ENCODE results near the gene MRGPRE. TPM values are rescaled to one million over a fixed set of nuclear protein-coding genes. Genes with fewer than 3 reads are reported as not detected.

The MRGPRE gene
- total RNA-seq, 1 experiment from 2014 or later, result not detected

DNA sequence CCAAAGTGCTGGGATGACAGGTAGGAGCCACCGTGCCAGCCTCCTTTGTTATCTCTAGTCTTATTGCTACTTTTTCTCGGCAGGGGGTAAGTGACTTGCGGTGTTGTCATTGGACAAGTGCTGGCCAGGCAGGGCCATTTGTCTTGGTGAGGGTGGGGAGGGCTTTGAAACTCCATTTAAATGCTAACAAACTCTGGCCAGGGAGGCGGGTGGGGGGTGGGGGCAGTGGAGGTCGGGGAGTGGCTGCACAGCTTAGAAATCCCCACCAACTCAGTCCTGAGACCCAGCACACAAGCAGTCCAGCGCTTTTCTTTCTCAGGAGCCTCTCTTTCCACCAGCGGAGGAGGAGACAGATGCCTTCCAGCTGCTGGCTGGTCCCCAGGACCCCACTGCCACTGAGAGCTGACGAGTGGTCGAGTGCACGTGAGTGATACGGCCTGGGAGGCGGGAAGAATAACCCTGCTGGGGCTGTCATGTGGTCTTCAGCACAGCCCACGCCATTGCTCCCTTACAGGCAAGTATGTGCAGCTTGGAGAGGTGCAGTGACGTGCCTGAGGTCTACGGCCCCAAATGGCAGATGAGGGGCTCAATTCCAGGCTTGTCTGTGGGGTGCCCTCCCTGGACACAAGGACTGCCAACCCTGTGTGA lies 42.9 kb downstream of the MRGPRE start:
- no peak overlapping the region for H2AFZ ChIP-seq (ENCODE audit: low read length)
- CTCF ChIA-PET, result no interaction called here
- no peak overlapping the region for H3K9ac ChIP-seq (ENCODE audit: low read length)
- DNase-seq (no peak), ATAC-seq (no peak)
- no peak overlapping the region for H3K4me2 ChIP-seq (ENCODE audit: low read length)
- BruUV-seq (replicated peaks), result no TSS peak
- no peaks in the 10 kb centered on the region for H3K79me2 ChIP-seq (ENCODE audit: low read length)
- no peaks in the 10 kb centered on the region for H3K9me3 ChIP-seq (ENCODE audit: low read length)
- no peaks in the 10 kb centered on the region for H3F3A ChIP-seq (ENCODE audit: low read length, unreplicated experiment)
- no peaks in the 10 kb centered on the region for H3K4me1 ChIP-seq (ENCODE audit: insufficient read depth, low read length)
- no peak overlapping the region for H3K4me3 ChIP-seq (ENCODE audit: low read length)
- TF ChIP-seq, protein P1, sequence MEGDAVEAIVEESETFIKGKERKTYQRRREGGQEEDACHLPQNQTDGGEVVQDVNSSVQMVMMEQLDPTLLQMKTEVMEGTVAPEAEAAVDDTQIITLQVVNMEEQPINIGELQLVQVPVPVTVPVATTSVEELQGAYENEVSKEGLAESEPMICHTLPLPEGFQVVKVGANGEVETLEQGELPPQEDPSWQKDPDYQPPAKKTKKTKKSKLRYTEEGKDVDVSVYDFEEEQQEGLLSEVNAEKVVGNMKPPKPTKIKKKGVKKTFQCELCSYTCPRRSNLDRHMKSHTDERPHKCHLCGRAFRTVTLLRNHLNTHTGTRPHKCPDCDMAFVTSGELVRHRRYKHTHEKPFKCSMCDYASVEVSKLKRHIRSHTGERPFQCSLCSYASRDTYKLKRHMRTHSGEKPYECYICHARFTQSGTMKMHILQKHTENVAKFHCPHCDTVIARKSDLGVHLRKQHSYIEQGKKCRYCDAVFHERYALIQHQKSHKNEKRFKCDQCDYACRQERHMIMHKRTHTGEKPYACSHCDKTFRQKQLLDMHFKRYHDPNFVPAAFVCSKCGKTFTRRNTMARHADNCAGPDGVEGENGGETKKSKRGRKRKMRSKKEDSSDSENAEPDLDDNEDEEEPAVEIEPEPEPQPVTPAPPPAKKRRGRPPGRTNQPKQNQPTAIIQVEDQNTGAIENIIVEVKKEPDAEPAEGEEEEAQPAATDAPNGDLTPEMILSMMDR (conservative IDR thresholded peaks at IDR 0.05; ENCODE audit: low read depth, low read length), result no peak
- no peak for TF ChIP-seq EZH2 (IDR thresholded peaks at IDR 0.05; ENCODE audit: low read length, unreplicated experiment)
- no peak for TF ChIP-seq EZH2phosphoT487 (IDR thresholded peaks at IDR 0.05; ENCODE audit: borderline replicate concordance, low read length)
- no peaks in the 10 kb centered on the region for H3K9me2 ChIP-seq (replicated peaks; ENCODE audit: low read length)
- no peaks in the 10 kb centered on the region for H3K36me3 ChIP-seq (ENCODE audit: low read depth, low read length)
- H4K20me1 ChIP-seq (ENCODE audit: low read length), result no peaks in the 10 kb centered on the region
- intact Hi-C loops (cut with micrococcal nuclease), result no loop called here
- POLR2A ChIA-PET (ENCODE audit: unreplicated experiment), result no interaction called here
- no peak overlapping the region for H3K27ac ChIP-seq (ENCODE audit: low read length)
- no peaks in the 10 kb centered on the region for H3K27me3 ChIP-seq (ENCODE audit: low read length)

DNA sequence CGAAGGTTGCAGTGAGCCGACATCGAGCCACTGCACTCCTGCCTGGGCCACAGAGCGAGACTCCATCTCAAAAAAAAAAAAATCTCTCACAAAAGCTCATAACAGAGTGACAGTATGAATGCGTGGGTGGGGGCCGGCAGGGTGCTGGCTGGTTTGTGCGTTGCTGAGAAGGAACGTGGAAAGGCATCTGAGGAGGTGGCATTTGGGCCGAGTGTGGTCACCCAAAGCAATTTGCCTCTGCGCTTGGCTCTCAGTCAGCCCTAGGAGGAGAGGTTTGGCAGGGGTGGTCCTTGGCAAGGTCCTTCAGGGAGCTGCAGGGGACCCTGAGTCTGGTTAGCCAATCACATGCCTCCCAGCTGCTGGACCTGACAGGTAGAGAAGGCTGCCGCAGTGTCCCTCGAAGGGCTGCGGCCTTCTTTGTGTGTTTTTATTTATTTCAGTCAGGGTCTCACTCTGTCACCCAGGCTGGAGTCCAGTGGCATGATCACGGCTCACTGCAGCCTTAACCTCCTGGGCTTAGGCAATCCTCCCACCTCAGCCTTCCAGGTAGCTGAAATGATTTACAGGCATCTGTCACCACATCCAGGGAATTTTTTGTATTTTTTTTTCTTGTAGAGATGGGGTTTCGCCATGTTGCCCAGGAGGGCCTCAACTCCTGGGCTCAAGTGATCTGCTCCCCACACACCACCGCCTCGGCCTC lies 43.6 kb downstream of the MRGPRE start:
- intact Hi-C loops (cut with micrococcal nuclease), result no loop called here
- Histone ChIP-seq H3K27ac (ENCODE audit: low read length) (no peak overlapping the region), H3F3A (ENCODE audit: low read length, unreplicated experiment) (no peaks in the 10 kb centered on the region), H3K79me2 (ENCODE audit: low read length) (no peaks in the 10 kb centered on the region), H3K27me3 (ENCODE audit: low read length) (no peaks in the 10 kb centered on the region), H4K20me1 (ENCODE audit: low read length) (no peaks in the 10 kb centered on the region), H3K9ac (ENCODE audit: low read length) (no peak overlapping the region), H2AFZ (ENCODE audit: low read length) (no peak overlapping the region), H3K4me3 (ENCODE audit: low read length) (no peak overlapping the region), H3K9me2 (replicated peaks; ENCODE audit: low read length) (no peaks in the 10 kb centered on the region), H3K4me2 (ENCODE audit: low read length) (no peak overlapping the region), H3K9me3 (ENCODE audit: low read length) (no peaks in the 10 kb centered on the region), H3K4me1 (ENCODE audit: insufficient read depth, low read length) (no peaks in the 10 kb centered on the region), H3K36me3 (ENCODE audit: low read depth, low read length) (no peaks in the 10 kb centered on the region)
- DNase-seq (no peak), ATAC-seq (no peak)
- TF ChIP-seq EZH2 (IDR thresholded peaks at IDR 0.05; ENCODE audit: low read length, unreplicated experiment) (no peak), EZH2phosphoT487 (IDR thresholded peaks at IDR 0.05; ENCODE audit: borderline replicate concordance, low read length) (no peak)
- TF ChIP-seq, protein P1 (conservative IDR thresholded peaks at IDR 0.05; ENCODE audit: low read depth, low read length), result no peak
- ChIA-PET POLR2A (ENCODE audit: unreplicated experiment) (no interaction called here), CTCF (no interaction called here)
- BruUV-seq (replicated peaks), result no TSS peak
